ENCODE results near the gene SIRPB2.
A peak's percentile ranks its signal among the peaks of the same experiment; 100 is the strongest.

Gene SIRPB2

GRCh38 chr20:1446536-1446935, 44.7 kb downstream of the SIRPB2 start:
- DNase-seq (ENCODE audit: low read depth): no peak
- no peak overlapping the region for H3K4me3 ChIP-seq (ENCODE audit: control insufficient read depth, low read depth, low read length)

GRCh38 chr20:1443085-1443484, 48.1 kb downstream of the SIRPB2 start:
- no peak overlapping the region for H3K4me3 ChIP-seq (ENCODE audit: control insufficient read depth, low read depth, low read length)

More at GRCh38 chr20:1446536-1446935, 44.7 kb downstream of the SIRPB2 start:
- TF ChIP-seq CTCF (IDR thresholded peaks at IDR 0.05; ENCODE audit: control insufficient read depth, insufficient read depth, low read depth, low read length, missing control alignments): no peak

GRCh38 chr20:1442304-1442703, 48.9 kb downstream of the SIRPB2 start:
- H3K4me3 ChIP-seq (ENCODE audit: control insufficient read depth, low read depth, low read length): no peak overlapping the region
- TF ChIP-seq CTCF (IDR thresholded peaks at IDR 0.05; ENCODE audit: control insufficient read depth, insufficient read depth, low read depth, low read length, missing control alignments): no peak
- no peak for DNase-seq (ENCODE audit: low read depth)

More at GRCh38 chr20:1443085-1443484, 48.1 kb downstream of the SIRPB2 start:
- no peak for DNase-seq (ENCODE audit: low read depth)
- TF ChIP-seq CTCF (IDR thresholded peaks at IDR 0.05; ENCODE audit: control insufficient read depth, insufficient read depth, low read depth, low read length, missing control alignments): no peak

- TF ChIP-seq CTCF (IDR thresholded peaks at IDR 0.05; ENCODE audit: control insufficient read depth, insufficient read depth, low read depth, low read length, missing control alignments): no peak
- no peak for DNase-seq (ENCODE audit: low read depth)
- no peak overlapping the region for H3K4me3 ChIP-seq (ENCODE audit: control insufficient read depth, low read depth, low read length)
Observed at GRCh38 chr20:1441133-1441532, 50.1 kb downstream of the SIRPB2 start.

GRCh38 chr20:1440024-1440423, 51.2 kb downstream of the SIRPB2 start:
- no peak for DNase-seq (ENCODE audit: low read depth)
- peak; percentile 61 for TF ChIP-seq CTCF (IDR thresholded peaks at IDR 0.05; ENCODE audit: control insufficient read depth, insufficient read depth, low read depth, low read length, missing control alignments)

GRCh38 chr20:1438361-1438760, 52.9 kb downstream of the SIRPB2 start:
- TF ChIP-seq CTCF (IDR thresholded peaks at IDR 0.05; ENCODE audit: control insufficient read depth, insufficient read depth, low read depth, low read length, missing control alignments): no peak
- DNase-seq (ENCODE audit: low read depth): no peak

More at GRCh38 chr20:1440024-1440423, 51.2 kb downstream of the SIRPB2 start:
- H3K4me3 ChIP-seq (ENCODE audit: control insufficient read depth, low read depth, low read length): no peak overlapping the region

More at GRCh38 chr20:1438361-1438760, 52.9 kb downstream of the SIRPB2 start:
- no peak overlapping the region for H3K4me3 ChIP-seq (ENCODE audit: control insufficient read depth, low read depth, low read length)
